ENCODE measurements around the gene GPC6. TPM values are rescaled to one million over a fixed set of nuclear protein-coding genes. Genes with fewer than 3 reads are reported as not detected.

Gene GPC6
- total and polyA plus RNA-seq, 2 experiments from 2014 or later, result 26.0 to 92.8 TPM

DNA sequence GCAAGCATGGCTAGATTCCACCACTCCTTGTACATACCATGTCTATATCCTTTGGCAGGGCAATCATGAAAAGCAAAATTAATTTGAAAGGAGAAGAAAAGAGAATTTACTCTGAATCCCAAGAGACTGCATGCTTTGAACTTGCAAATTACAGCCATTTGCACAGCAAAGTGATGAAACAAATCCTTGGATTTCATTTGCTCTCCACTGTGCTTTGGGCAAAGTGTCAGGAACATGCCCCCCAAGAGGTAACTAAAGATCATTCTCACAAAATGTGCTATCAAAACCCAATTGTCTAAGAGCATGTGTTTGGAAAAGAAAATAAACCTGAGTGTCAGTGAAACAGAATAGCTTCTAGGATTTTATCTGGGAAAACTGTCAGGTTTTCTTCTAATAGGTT, 298.5 kb downstream of the GPC6 start:
- H3K4me2 ChIP-seq, result no peak overlapping the region

DNA sequence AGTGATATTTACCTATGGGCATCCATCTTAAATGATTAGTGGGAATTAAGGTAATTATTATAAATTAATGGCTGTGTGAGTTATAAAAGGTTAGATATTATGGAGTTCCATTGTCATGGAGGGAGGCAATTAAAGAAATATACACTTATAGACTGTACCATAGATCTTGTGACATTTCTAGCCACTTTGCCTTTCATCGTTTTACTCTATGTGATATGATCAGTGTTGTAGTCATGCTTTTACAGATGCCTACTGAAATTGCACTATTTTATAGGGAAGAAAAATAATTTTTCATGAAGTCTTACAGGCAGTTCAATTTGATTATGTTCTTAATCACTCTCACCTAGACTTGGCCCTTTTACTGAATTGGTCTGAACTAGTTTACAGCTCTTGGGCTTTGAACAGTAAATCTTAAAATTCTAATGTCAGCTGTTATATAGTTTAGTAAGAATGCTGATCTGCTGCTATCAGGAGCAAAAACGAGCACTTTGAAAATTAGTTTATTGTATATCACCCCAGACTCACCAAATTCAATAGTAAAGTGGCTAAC, 301.2 kb downstream of the GPC6 start:
- no peaks in the 10 kb centered on the region for H4K20me1 ChIP-seq (ENCODE audit: insufficient read depth, poor library complexity, severe bottlenecking)
- no peak overlapping the region for H3K27ac ChIP-seq
- TF ChIP-seq EZH2 (IDR thresholded peaks at IDR 0.05; ENCODE audit: borderline replicate concordance) (no peak), EZH2phosphoT487 (IDR thresholded peaks at IDR 0.05; ENCODE audit: low read depth, severe bottlenecking, unreplicated experiment) (no peak)
- TF ChIP-seq, protein P1, sequence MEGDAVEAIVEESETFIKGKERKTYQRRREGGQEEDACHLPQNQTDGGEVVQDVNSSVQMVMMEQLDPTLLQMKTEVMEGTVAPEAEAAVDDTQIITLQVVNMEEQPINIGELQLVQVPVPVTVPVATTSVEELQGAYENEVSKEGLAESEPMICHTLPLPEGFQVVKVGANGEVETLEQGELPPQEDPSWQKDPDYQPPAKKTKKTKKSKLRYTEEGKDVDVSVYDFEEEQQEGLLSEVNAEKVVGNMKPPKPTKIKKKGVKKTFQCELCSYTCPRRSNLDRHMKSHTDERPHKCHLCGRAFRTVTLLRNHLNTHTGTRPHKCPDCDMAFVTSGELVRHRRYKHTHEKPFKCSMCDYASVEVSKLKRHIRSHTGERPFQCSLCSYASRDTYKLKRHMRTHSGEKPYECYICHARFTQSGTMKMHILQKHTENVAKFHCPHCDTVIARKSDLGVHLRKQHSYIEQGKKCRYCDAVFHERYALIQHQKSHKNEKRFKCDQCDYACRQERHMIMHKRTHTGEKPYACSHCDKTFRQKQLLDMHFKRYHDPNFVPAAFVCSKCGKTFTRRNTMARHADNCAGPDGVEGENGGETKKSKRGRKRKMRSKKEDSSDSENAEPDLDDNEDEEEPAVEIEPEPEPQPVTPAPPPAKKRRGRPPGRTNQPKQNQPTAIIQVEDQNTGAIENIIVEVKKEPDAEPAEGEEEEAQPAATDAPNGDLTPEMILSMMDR (IDR thresholded peaks at IDR 0.05; ENCODE audit: poor library complexity), result no peak
- no peak overlapping the region for H3K4me2 ChIP-seq
- no peak overlapping the region for H3K4me3 ChIP-seq
- DNase-seq (ENCODE audit: low spot score), result no peak
- H3K9me3 ChIP-seq (ENCODE audit: low read depth), result no peaks in the 10 kb centered on the region
- peaks cover 44% of the 10 kb centered on the region for H3K79me2 ChIP-seq
- H3K4me1 ChIP-seq (ENCODE audit: insufficient read depth), result no peaks in the 10 kb centered on the region
- H2AFZ ChIP-seq, result no peak overlapping the region
- no peaks in the 10 kb centered on the region for H3K27me3 ChIP-seq
- no peaks in the 10 kb centered on the region for H3K36me3 ChIP-seq (replicated peaks; ENCODE audit: insufficient read depth, low read depth)
- no peaks in the 10 kb centered on the region for H3K9me2 ChIP-seq (replicated peaks; ENCODE audit: insufficient read depth)
- WGBS (ENCODE audit: low lambda C conversion rate, missing lambda C conversion rate), result 80% methylated on average over 2 of the region's 2 CpGs

More for the DNA sequence above, 298.5 kb downstream of the GPC6 start:
- no peak overlapping the region for H3K27ac ChIP-seq
- no peaks in the 10 kb centered on the region for H3K4me1 ChIP-seq (ENCODE audit: insufficient read depth)
- peaks cover 5% of the 10 kb centered on the region for H4K20me1 ChIP-seq (ENCODE audit: insufficient read depth, poor library complexity, severe bottlenecking)
- no peaks in the 10 kb centered on the region for H3K9me2 ChIP-seq (replicated peaks; ENCODE audit: insufficient read depth)
- no peak overlapping the region for H2AFZ ChIP-seq
- H3K9me3 ChIP-seq (ENCODE audit: low read depth), result no peaks in the 10 kb centered on the region
- TF ChIP-seq, protein P1 (IDR thresholded peaks at IDR 0.05; ENCODE audit: poor library complexity), result no peak
- TF ChIP-seq EZH2phosphoT487 (IDR thresholded peaks at IDR 0.05; ENCODE audit: low read depth, severe bottlenecking, unreplicated experiment), result no peak
- TF ChIP-seq EZH2 (IDR thresholded peaks at IDR 0.05; ENCODE audit: borderline replicate concordance), result no peak
- no peaks in the 10 kb centered on the region for H3K36me3 ChIP-seq (replicated peaks; ENCODE audit: insufficient read depth, low read depth)
- DNase-seq (ENCODE audit: low spot score), result no peak
- no peaks in the 10 kb centered on the region for H3K27me3 ChIP-seq
- H3K4me3 ChIP-seq, result no peak overlapping the region
- peaks cover 42% of the 10 kb centered on the region for H3K79me2 ChIP-seq

- H3K4me2 ChIP-seq, result no peak overlapping the region
- H3K79me2 ChIP-seq, result peaks cover 38% of the 10 kb centered on the region
- H3K4me1 ChIP-seq (ENCODE audit: insufficient read depth), result no peaks in the 10 kb centered on the region
- H2AFZ ChIP-seq, result no peak overlapping the region
- no peaks in the 10 kb centered on the region for H3K27me3 ChIP-seq
- DNase-seq (ENCODE audit: low spot score), result no peak
- no peak overlapping the region for H3K4me3 ChIP-seq
- no peaks in the 10 kb centered on the region for H3K36me3 ChIP-seq (replicated peaks; ENCODE audit: insufficient read depth, low read depth)
- no peaks in the 10 kb centered on the region for H3K9me3 ChIP-seq (ENCODE audit: low read depth)
- H3K9me2 ChIP-seq (replicated peaks; ENCODE audit: insufficient read depth), result no peaks in the 10 kb centered on the region
- no peak for TF ChIP-seq EZH2phosphoT487 (IDR thresholded peaks at IDR 0.05; ENCODE audit: low read depth, severe bottlenecking, unreplicated experiment)
- TF ChIP-seq EZH2 (IDR thresholded peaks at IDR 0.05; ENCODE audit: borderline replicate concordance), result no peak
- TF ChIP-seq, protein P1 (IDR thresholded peaks at IDR 0.05; ENCODE audit: poor library complexity), result no peak
- H3K27ac ChIP-seq, result no peak overlapping the region
- no peaks in the 10 kb centered on the region for H4K20me1 ChIP-seq (ENCODE audit: insufficient read depth, poor library complexity, severe bottlenecking)
- whole genome bisulfite sequencing (ENCODE audit: low lambda C conversion rate, missing lambda C conversion rate), result 84% methylated on average over 2 of the region's 2 CpGs
Observed at GRCh38 chr13:93529961-93530360, 303.4 kb downstream of the GPC6 start.
